GM12891 (cell line): Measurements from ENCODE around the gene C14orf119.

Source experiments
- POLR2A ChIP-seq: IDR thresholded peaks from 2 replicates; pipeline ENCODE4 v1.6.1; 2011; ENCODE audit warnings: low read depth, low read length, control low read depth
- POLR2AphosphoS5 ChIP-seq: IDR thresholded peaks from 2 replicates; pipeline ENCODE4 v1.6.1; 2011; ENCODE audit warnings: low read depth, low read length, control low read depth
- POU2F2 ChIP-seq: IDR thresholded peaks from 2 replicates; pipeline ENCODE4 v1.6.1; 2011; ENCODE audit warnings: low read depth, mild to moderate bottlenecking, control low read depth, low read length, moderate library complexity
- SPI1 ChIP-seq: IDR thresholded peaks from 2 replicates; pipeline ENCODE4 v1.6.1; 2011; ENCODE audit warnings: low read depth, low read length, control low read depth
- TAF1 ChIP-seq: IDR thresholded peaks from 2 replicates; pipeline ENCODE4 v1.6.1; 2011; ENCODE audit warnings: low read depth, low read length, control low read depth

DNA sequence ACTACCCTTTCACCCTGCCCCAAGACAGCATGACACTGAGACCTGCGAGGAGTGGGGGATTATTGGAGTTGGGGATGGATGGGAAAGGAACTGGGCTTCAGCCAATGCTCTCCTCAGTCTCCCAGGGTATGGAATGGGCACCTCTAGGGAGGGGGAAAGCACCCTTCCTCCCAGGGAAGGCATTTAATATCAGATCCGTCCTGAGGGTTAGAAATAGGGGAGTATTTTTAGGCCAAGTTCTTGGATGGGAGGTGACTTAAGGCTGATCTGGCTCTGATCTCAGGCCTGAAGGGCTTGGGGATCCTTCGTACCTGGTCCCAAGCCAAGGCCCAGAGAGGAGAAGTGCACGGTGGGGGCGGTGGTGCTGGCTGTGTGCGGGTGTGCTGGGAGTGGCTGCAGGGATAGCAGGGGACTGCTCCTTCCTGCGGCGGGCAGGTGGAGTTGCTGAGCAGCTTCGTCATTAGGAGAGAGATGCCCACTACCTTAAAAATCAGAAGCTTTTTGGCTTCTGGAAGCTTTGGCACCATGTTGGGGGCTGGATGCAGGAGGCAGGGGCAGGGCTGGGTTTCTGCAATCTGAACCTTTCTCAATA is 30.7 kb downstream of the C14orf119 start:
- TF ChIP-seq SPI1 (no peak), POLR2AphosphoS5 (no peak), POLR2A (no peak), TAF1 (no peak), POU2F2 (no peak)
